B cell (primary cell): Measurements from ENCODE around the gene NCAN. TPM values are rescaled to one million over a fixed set of nuclear protein-coding genes. Genes with fewer than 3 reads are reported as not detected.

ENCODE experiments used
- ATAC-seq: fragments of 200-7000 bp; cut with Tn5 transposase; one replicate; pipeline ENCODE4 v1.10.0; 2021; ENCODE audit warnings: low read depth, mild to moderate bottlenecking, moderate number of reproducible peaks, moderate library complexity
- CTCF ChIA-PET: fragments of 350-600 bp; sonication (Branson Sonifier 250); formaldehyde crosslinking; loops from one replicate; lab custom pipeline; 2021; ENCODE audit warnings: antibody characterized with exemption, inconsistent platforms; lab: Charles Lee
- POLR2A ChIA-PET: fragments of 350-600 bp; sonication (Branson Sonifier 250); formaldehyde crosslinking; loops from one replicate; lab custom pipeline; 2021; ENCODE audit warnings: antibody characterized with exemption; lab: Charles Lee
- DNase-seq: peaks from one replicate; pipeline ENCODE4 v3.0.0; 2013
- H2AFZ ChIP-seq: 2 replicates; pipeline ENCODE4 v1.6.1; 2012; ENCODE audit warnings: mild to moderate bottlenecking, low read depth, low read length; ENCODE audit not compliant: insufficient read depth, poor library complexity, severe bottlenecking
- H3K27ac ChIP-seq, 2 donors: 1 replicate in 1 of 2; 2 replicates in 1 of 2; pipeline ENCODE4 v1.5.1; 2012 to 2013; ENCODE audit warnings: low read length in 2 of 2, mild to moderate bottlenecking in 2 of 2, moderate library complexity in 1 of 2
- H3K27me3 ChIP-seq, 4 experiments: fragments of 200-600 bp in 1 of 4; sonication (generic) in 1 of 4; replicated peaks in 1 of 4; 1 replicate in 2 of 4; 2 replicates in 2 of 4; pipeline versions ENCODE4 v1.6.1 to v1.7.0; 2013 to 2016; ENCODE audit warnings: low read length in 3 of 4, mild to moderate bottlenecking in 2 of 4, mixed read lengths in 1 of 4, moderate library complexity in 1 of 4; ENCODE audit not compliant: insufficient read depth in 4 of 4, control insufficient read depth in 3 of 4; ENCODE audit errors: control extremely low read depth in 1 of 4
- H3K36me3 ChIP-seq, 2 experiments: replicated peaks in 1 of 2; 1 replicate in 1 of 2; 2 replicates in 1 of 2; pipeline versions ENCODE4 v1.6.1 to v1.7.1; 2013; ENCODE audit warnings: low read length in 1 of 2; ENCODE audit not compliant: insufficient read depth in 2 of 2, control insufficient read depth in 1 of 2; ENCODE audit errors: control extremely low read depth in 1 of 2, extremely low read depth in 1 of 2
- H3K4me1 ChIP-seq, 2 donors: fragments of 200-600 bp in 1 of 2; sonication (generic) in 1 of 2; 1 replicate in 1 of 2; 2 replicates in 1 of 2; pipeline versions ENCODE4 v1.5.1 to v1.6.1; 2013 to 2017; ENCODE audit warnings: low read length in 2 of 2; ENCODE audit not compliant: control insufficient read depth in 2 of 2, insufficient read depth in 2 of 2
- H3K4me2 ChIP-seq: replicated peaks from 2 replicates; pipeline ENCODE3; 2012; ENCODE audit warnings: mild to moderate bottlenecking, low read depth, low read length; ENCODE audit not compliant: poor library complexity, severe bottlenecking
- H3K4me3 ChIP-seq, 5 experiments: fragments of 200-600 bp in 1 of 5; sonication (generic) in 1 of 5; 1 replicate in 3 of 5; 2 replicates in 2 of 5; pipeline versions ENCODE4 v1.5.1 to v1.7.0; 2011 to 2016; ENCODE audit warnings: low read length in 4 of 5, mild to moderate bottlenecking in 4 of 5, low read depth in 2 of 5, control low read depth in 1 of 5, moderate library complexity in 1 of 5; ENCODE audit not compliant: insufficient read depth in 1 of 5; ENCODE audit errors: control extremely low read depth in 1 of 5, extremely low read depth in 1 of 5
- H3K79me2 ChIP-seq: fragments of 200-600 bp; sonication (generic); one replicate; pipeline ENCODE4 v1.6.0; 2016; ENCODE audit warnings: low read length; ENCODE audit not compliant: control insufficient read depth, insufficient read depth
- H3K9ac ChIP-seq: fragments of 200-600 bp; sonication (generic); 2 replicates; pipeline ENCODE4 v1.6.1; 2017; ENCODE audit warnings: mild to moderate bottlenecking, low read length, moderate library complexity
- H3K9me3 ChIP-seq, 3 donors: one replicate each; pipeline versions ENCODE4 v1.6.1 to v1.7.1; 2013; ENCODE audit warnings: low read length in 2 of 3; ENCODE audit not compliant: control insufficient read depth in 2 of 3, insufficient read depth in 1 of 3; ENCODE audit errors: control extremely low read depth in 1 of 3
- H4K20me1 ChIP-seq: 2 replicates; pipeline ENCODE4 v1.6.0; 2012; ENCODE audit warnings: mild to moderate bottlenecking, low read length; ENCODE audit not compliant: insufficient read depth, control insufficient read depth, poor library complexity, severe bottlenecking
- H3K27ac Mint-ChIP-seq: one replicate; pipeline ENCODE4 v1.8.0; 2021; ENCODE audit warnings: mixed read lengths
- H3K27me3 Mint-ChIP-seq: one replicate; pipeline ENCODE4 v1.8.0; 2021; ENCODE audit warnings: mixed read lengths
- H3K4me1 Mint-ChIP-seq: one replicate; pipeline ENCODE4 v1.8.0; 2021; ENCODE audit warnings: mixed read lengths
- H3K4me3 Mint-ChIP-seq: one replicate; pipeline ENCODE4 v1.8.0; 2021; ENCODE audit warnings: mixed read lengths
- H3K9me3 Mint-ChIP-seq: one replicate; pipeline ENCODE4 v1.8.0; 2022; ENCODE audit warnings: mixed read lengths; ENCODE audit not compliant: insufficient read depth
- EZH2 ChIP-seq: IDR thresholded peaks from 2 replicates; pipeline ENCODE4 v1.6.1; 2012; ENCODE audit warnings: borderline replicate concordance, low read depth, mild to moderate bottlenecking, moderate library complexity, low read length; ENCODE audit not compliant: insufficient read depth, poor library complexity, severe bottlenecking
- WGBS: methylation state at CpG from one replicate; pipeline ENCODE4 v1.1.5; 2013; ENCODE audit warnings: missing lambda C conversion rate; ENCODE audit not compliant: insufficient coverage; 5-methylcytosine and 5-hydroxymethylcytosine counted together
- intact Hi-C: fragments of 100-400 bp; cut with micrococcal nuclease; formaldehyde crosslinking; loops from one replicate; pipeline ENCODE4 v1.10.0; 2022
- polyA plus RNA-seq: library from polyadenylated mRNA; depleted of rRNA; stranded (reverse); fragments of >200 nt; gene quantifications from 2 replicates; pipeline ENCODE4 v1.2.3, GENCODE V29; 2012
- total RNA-seq, 2 donors: library from RNA; stranded (reverse); fragments of 120-200 nt in 1 of 2; gene quantifications; 1 replicate in 1 of 2; 2 replicates in 1 of 2; pipeline versions ENCODE4 v1.2.3 to v1.2.4, GENCODE V29; 2013 to 2022
- TF ChIP-seq, protein P1 (sequence below): fragments of 200-600 bp; IDR thresholded peaks from one replicate; pipeline ENCODE4 v1.8.0; 2022; ENCODE audit warnings: antibody characterized with exemption, mild to moderate bottlenecking

The NCAN gene
- total and polyA plus RNA-seq, 2 donors (not counting 1 experiment from before 2014, with no cell fraction given), result 0.03 TPM; not detected in 1

DNA sequence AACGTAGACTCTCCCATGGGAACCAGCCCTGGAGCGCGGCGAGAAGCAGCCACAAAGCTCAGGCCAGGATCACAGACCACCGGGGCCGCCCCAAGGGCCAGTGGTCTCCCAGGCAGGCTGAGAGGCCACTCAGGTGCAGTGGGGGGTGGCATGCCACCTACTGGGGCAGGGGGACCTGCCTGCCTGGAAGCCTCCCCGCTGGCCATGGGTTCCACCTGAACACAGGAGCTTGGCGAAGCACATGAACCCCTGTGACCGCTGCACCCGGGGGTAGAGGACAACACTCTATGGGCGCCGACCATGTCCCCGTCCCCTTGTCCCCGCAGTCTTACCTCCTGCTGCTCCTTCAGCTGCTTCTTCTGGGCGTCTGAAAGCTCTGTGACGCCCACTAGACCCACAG, 68.1 kb downstream of the NCAN start:
- Histone ChIP-seq H3K36me3 (peaks cover 1 to 76% of the 10 kb centered on the region in 2 experiments), H2AFZ (no peak overlapping the region), H3K4me3 (no peak overlapping the region), H3K4me1 (no peaks in the 10 kb centered on the region), H3K79me2 (no peaks in the 10 kb centered on the region), H3K9ac (no peak overlapping the region), H3K9me3 (no peaks in the 10 kb centered on the region), H3K27me3 (no peaks in the 10 kb centered on the region), H3K27ac (no peak overlapping the region), H3K4me2 (no peak overlapping the region), H4K20me1 (no peaks in the 10 kb centered on the region)
- ChIA-PET POLR2A (no interaction called here), CTCF (no interaction called here)
- no peak overlapping the region for H3K4me3 Mint-ChIP-seq
- ATAC-seq (no peak), DNase-seq (no peak)
- TF ChIP-seq, protein P1, sequence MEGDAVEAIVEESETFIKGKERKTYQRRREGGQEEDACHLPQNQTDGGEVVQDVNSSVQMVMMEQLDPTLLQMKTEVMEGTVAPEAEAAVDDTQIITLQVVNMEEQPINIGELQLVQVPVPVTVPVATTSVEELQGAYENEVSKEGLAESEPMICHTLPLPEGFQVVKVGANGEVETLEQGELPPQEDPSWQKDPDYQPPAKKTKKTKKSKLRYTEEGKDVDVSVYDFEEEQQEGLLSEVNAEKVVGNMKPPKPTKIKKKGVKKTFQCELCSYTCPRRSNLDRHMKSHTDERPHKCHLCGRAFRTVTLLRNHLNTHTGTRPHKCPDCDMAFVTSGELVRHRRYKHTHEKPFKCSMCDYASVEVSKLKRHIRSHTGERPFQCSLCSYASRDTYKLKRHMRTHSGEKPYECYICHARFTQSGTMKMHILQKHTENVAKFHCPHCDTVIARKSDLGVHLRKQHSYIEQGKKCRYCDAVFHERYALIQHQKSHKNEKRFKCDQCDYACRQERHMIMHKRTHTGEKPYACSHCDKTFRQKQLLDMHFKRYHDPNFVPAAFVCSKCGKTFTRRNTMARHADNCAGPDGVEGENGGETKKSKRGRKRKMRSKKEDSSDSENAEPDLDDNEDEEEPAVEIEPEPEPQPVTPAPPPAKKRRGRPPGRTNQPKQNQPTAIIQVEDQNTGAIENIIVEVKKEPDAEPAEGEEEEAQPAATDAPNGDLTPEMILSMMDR, result no peak
- TF ChIP-seq EZH2, result no peak
- 97% methylated on average over 16 of the region's 16 CpGs for WGBS
- no peaks in the 10 kb centered on the region for H3K27me3 Mint-ChIP-seq
- H3K27ac Mint-ChIP-seq, result no peak overlapping the region
- intact Hi-C loops, result no loop called here
- H3K4me1 Mint-ChIP-seq, result no peaks in the 10 kb centered on the region
- H3K9me3 Mint-ChIP-seq, result no peaks in the 10 kb centered on the region

DNA sequence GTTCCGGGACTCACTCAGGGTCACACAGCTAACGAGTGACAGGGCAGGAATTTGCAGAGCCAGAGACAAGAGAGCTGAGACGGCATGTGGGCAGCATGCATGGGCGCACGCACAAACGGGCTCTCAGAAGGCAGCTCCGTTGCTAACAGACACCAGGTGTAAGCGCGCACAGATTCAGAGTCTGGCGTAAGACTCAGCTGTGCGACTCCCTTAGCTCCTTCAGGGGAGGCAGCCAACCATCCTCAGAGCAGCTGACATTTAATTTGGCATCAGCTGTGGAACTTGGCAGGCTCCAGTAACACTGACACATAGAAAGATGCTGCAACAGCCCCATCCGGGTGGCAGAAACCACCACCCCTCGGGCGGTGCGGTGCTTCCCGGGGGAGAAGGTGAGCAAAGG, 68.8 kb downstream of the NCAN start:
- WGBS, result 96% methylated on average over 16 of the region's 16 CpGs
- CTCF ChIA-PET, result no interaction called here
- TF ChIP-seq EZH2, result no peak
- TF ChIP-seq, protein P1, result no peak

More for the DNA sequence above, 68.8 kb downstream of the NCAN start:
- no peak overlapping the region for H3K27ac Mint-ChIP-seq
- intact Hi-C loops, result no loop called here
- no peak overlapping the region for H3K4me2 ChIP-seq
- no peak overlapping the region for H3K9ac ChIP-seq
- no peaks in the 10 kb centered on the region for H3K9me3 Mint-ChIP-seq
- H3K79me2 ChIP-seq, result no peaks in the 10 kb centered on the region
- no peak for DNase-seq
- H3K4me1 ChIP-seq, result no peaks in the 10 kb centered on the region
- H3K9me3 ChIP-seq, result no peaks in the 10 kb centered on the region
- no peaks in the 10 kb centered on the region for H3K27me3 Mint-ChIP-seq
- H3K4me3 Mint-ChIP-seq, result no peak overlapping the region
- H3K36me3 ChIP-seq, result peaks cover 1 to 76% of the 10 kb centered on the region in 2 experiments
- POLR2A ChIA-PET, result no interaction called here
- no peaks in the 10 kb centered on the region for H4K20me1 ChIP-seq
- no peak overlapping the region for H3K27ac ChIP-seq
- ATAC-seq, result no peak
- H3K4me3 ChIP-seq, result no peak overlapping the region
- no peak overlapping the region for H2AFZ ChIP-seq
- no peaks in the 10 kb centered on the region for H3K4me1 Mint-ChIP-seq
- H3K27me3 ChIP-seq, result no peaks in the 10 kb centered on the region
